ENCODE data around the gene UBE2R2.

UBE2R2 gene

GRCh38 chr9:33880211-33881089 lies 63.5 kb downstream of the UBE2R2 start:
- TF ChIP-seq MYC (IDR thresholded peaks at IDR 0.05; ENCODE audit: low read depth, low read length) (no peak), POLR2A (IDR thresholded peaks at IDR 0.05; ENCODE audit: extremely low read depth, insufficient read length) (no peak)
- TF ChIP-seq, protein P1, sequence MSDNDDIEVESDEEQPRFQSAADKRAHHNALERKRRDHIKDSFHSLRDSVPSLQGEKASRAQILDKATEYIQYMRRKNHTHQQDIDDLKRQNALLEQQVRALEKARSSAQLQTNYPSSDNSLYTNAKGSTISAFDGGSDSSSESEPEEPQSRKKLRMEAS (IDR thresholded peaks at IDR 0.05; ENCODE audit: low read depth, low read length), result no peak
- TF ChIP-seq, protein P2, sequence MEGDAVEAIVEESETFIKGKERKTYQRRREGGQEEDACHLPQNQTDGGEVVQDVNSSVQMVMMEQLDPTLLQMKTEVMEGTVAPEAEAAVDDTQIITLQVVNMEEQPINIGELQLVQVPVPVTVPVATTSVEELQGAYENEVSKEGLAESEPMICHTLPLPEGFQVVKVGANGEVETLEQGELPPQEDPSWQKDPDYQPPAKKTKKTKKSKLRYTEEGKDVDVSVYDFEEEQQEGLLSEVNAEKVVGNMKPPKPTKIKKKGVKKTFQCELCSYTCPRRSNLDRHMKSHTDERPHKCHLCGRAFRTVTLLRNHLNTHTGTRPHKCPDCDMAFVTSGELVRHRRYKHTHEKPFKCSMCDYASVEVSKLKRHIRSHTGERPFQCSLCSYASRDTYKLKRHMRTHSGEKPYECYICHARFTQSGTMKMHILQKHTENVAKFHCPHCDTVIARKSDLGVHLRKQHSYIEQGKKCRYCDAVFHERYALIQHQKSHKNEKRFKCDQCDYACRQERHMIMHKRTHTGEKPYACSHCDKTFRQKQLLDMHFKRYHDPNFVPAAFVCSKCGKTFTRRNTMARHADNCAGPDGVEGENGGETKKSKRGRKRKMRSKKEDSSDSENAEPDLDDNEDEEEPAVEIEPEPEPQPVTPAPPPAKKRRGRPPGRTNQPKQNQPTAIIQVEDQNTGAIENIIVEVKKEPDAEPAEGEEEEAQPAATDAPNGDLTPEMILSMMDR (IDR thresholded peaks at IDR 0.05; ENCODE audit: low read depth, low read length), result no peak
- peak; percentile 28 for DNase-seq (ENCODE audit: low read depth)

GRCh38 chr9:33881635-33882034 lies 64.7 kb downstream of the UBE2R2 start:
- TF ChIP-seq, protein P1 (IDR thresholded peaks at IDR 0.05; ENCODE audit: low read depth, low read length), result no peak
- TF ChIP-seq, protein P2 (IDR thresholded peaks at IDR 0.05; ENCODE audit: low read depth, low read length), result no peak
- TF ChIP-seq POLR2A (IDR thresholded peaks at IDR 0.05; ENCODE audit: extremely low read depth, insufficient read length), result no peak
- TF ChIP-seq MYC (IDR thresholded peaks at IDR 0.05; ENCODE audit: low read depth, low read length), result no peak
- no peak overlapping the region for H3K4me3 ChIP-seq (ENCODE audit: low read depth, low read length)
- no peak for DNase-seq (ENCODE audit: low read depth)

More at GRCh38 chr9:33880211-33881089, 63.5 kb downstream of the UBE2R2 start:
- H3K4me3 ChIP-seq (ENCODE audit: low read depth, low read length), result no peak overlapping the region

- no peak overlapping the region for H3K4me3 ChIP-seq (ENCODE audit: low read depth, low read length)
- TF ChIP-seq MYC (IDR thresholded peaks at IDR 0.05; ENCODE audit: low read depth, low read length) (no peak), POLR2A (IDR thresholded peaks at IDR 0.05; ENCODE audit: extremely low read depth, insufficient read length) (no peak)
- TF ChIP-seq, protein P2 (IDR thresholded peaks at IDR 0.05; ENCODE audit: low read depth, low read length), result no peak
- TF ChIP-seq, protein P1 (IDR thresholded peaks at IDR 0.05; ENCODE audit: low read depth, low read length), result no peak
- no peak for DNase-seq (ENCODE audit: low read depth)
Observed at GRCh38 chr9:33884856-33885701, 68.1 kb downstream of the UBE2R2 start.

- TF ChIP-seq, protein P2 (IDR thresholded peaks at IDR 0.05; ENCODE audit: low read depth, low read length), result no peak
- TF ChIP-seq POLR2A (IDR thresholded peaks at IDR 0.05; ENCODE audit: extremely low read depth, insufficient read length) (no peak), MYC (IDR thresholded peaks at IDR 0.05; ENCODE audit: low read depth, low read length) (no peak)
- TF ChIP-seq, protein P1 (IDR thresholded peaks at IDR 0.05; ENCODE audit: low read depth, low read length), result no peak
- H3K4me3 ChIP-seq (ENCODE audit: low read depth, low read length), result no peak overlapping the region
- no peak for DNase-seq (ENCODE audit: low read depth)
Observed at GRCh38 chr9:33885948-33886347, 69.0 kb downstream of the UBE2R2 start.

DNA sequence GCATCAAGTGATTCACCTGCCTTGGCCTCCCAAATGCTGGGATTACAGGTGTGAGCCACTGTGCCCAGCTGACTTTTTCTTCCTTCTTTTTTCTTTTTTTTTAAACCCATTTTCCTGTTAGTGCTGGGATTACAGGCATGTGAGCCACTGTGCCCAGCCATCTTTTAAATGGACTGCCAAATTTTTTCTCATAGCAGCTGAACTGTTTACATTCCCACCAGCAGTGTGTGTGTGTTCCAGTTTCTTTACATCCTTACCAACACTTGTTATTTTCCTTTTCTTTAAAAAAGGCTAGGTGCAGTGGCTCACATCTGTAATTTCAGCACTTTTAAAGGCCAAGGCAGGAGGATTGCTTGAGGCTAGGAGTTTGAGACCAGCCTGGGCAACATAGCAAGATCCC lies 76.9 kb downstream of the UBE2R2 start:
- TF ChIP-seq, protein P2 (IDR thresholded peaks at IDR 0.05; ENCODE audit: low read depth, low read length), result no peak
- TF ChIP-seq, protein P1 (IDR thresholded peaks at IDR 0.05; ENCODE audit: low read depth, low read length), result no peak
- TF ChIP-seq MYC (IDR thresholded peaks at IDR 0.05; ENCODE audit: low read depth, low read length) (no peak), POLR2A (IDR thresholded peaks at IDR 0.05; ENCODE audit: extremely low read depth, insufficient read length) (no peak)
- no peak overlapping the region for H3K4me3 ChIP-seq (ENCODE audit: low read depth, low read length)
- no peak for DNase-seq (ENCODE audit: low read depth)
